Measurements from ENCODE around the gene DLG2. TPM values are rescaled to one million over a fixed set of nuclear protein-coding genes. Genes with fewer than 3 reads are reported as not detected.

DLG2 gene
- polyA plus RNA-seq, 3 donors: 0.24 to 0.39 TPM; not detected in 1

- Histone ChIP-seq H3K4me2 (replicated peaks; ENCODE audit: extremely low read depth, low read length, poor library complexity, severe bottlenecking) (no peak overlapping the region), H3K4me1 (ENCODE audit: control insufficient read depth in 1 of 2, insufficient read depth in 2 of 2, low read length in 2 of 2) (no peaks in the 10 kb centered on the region), H3K36me3 (replicated peaks in 1 of 2; ENCODE audit: control insufficient read depth in 1 of 2, insufficient read depth in 2 of 2, low read length in 2 of 2) (no peaks in the 10 kb centered on the region), H4K20me1 (ENCODE audit: insufficient read depth, low read length) (no peaks in the 10 kb centered on the region), H3K79me2 (ENCODE audit: insufficient read depth, low read length) (no peaks in the 10 kb centered on the region), H3K4me3 (replicated peaks in 1 of 3; ENCODE audit: low read depth in 2 of 3, low read length in 3 of 3) (no peak overlapping the region), H3K27me3 (ENCODE audit: control insufficient read depth in 2 of 2, insufficient read depth in 2 of 2, low read length in 2 of 2) (no peaks in the 10 kb centered on the region), H3K9ac (ENCODE audit: insufficient read depth, low read length, poor library complexity, severe bottlenecking) (no peak overlapping the region), H2AFZ (ENCODE audit: insufficient read depth, low read depth, low read length, poor library complexity, severe bottlenecking) (no peak overlapping the region), H3K27ac (ENCODE audit: low read depth in 1 of 2, low read length in 2 of 2) (no peak overlapping the region), H3K9me3 (replicated peaks in 1 of 2; ENCODE audit: control insufficient read depth in 1 of 2, insufficient read depth in 1 of 2, low read length in 2 of 2) (no peaks in the 10 kb centered on the region)
- WGBS (ENCODE audit: insufficient coverage): 86% methylated on average over 1 of the region's 2 CpGs
- no peaks in the 10 kb centered on the region for H3K4me1 Mint-ChIP-seq
- no peak overlapping the region for H3K27ac Mint-ChIP-seq
- H3K9me3 Mint-ChIP-seq: peaks cover 0 to 8% (median 4%) of the 10 kb centered on the region in 7 donors
- H3K4me3 Mint-ChIP-seq: no peak overlapping the region
- TF ChIP-seq CTCF (IDR thresholded peaks at IDR 0.05): no peak
- peaks cover 0 to 2% (median 0%) of the 10 kb centered on the region in 3 donors for H3K27me3 Mint-ChIP-seq (ENCODE audit: low read depth in 3 of 3)
- no peaks in the 10 kb centered on the region for H3K36me3 Mint-ChIP-seq
- intact Hi-C loops (cut with micrococcal nuclease): no loop called here
- DNase-seq: no peak
Observed at GRCh38 chr11:83697518-83697917, 1929.6 kb downstream of the DLG2 start.

GRCh38 chr11:83695046-83695445 is 1932.1 kb downstream of the DLG2 start:
- no peaks in the 10 kb centered on the region for H3K4me1 Mint-ChIP-seq
- 96% methylated on average over 3 of the region's 3 CpGs for WGBS (ENCODE audit: insufficient coverage)

More at GRCh38 chr11:83695046-83695445, 1932.1 kb downstream of the DLG2 start:
- no peaks in the 10 kb centered on the region for H3K36me3 Mint-ChIP-seq
- intact Hi-C loops (cut with micrococcal nuclease): no loop called here
- H3K27ac ChIP-seq (ENCODE audit: low read depth in 1 of 2, low read length in 2 of 2): no peak overlapping the region
- H4K20me1 ChIP-seq (ENCODE audit: insufficient read depth, low read length): no peaks in the 10 kb centered on the region
- H3K27me3 Mint-ChIP-seq (ENCODE audit: low read depth in 3 of 3): peaks cover 0 to 2% (median 0%) of the 10 kb centered on the region in 3 donors
- no peak overlapping the region for H3K4me2 ChIP-seq (replicated peaks; ENCODE audit: extremely low read depth, low read length, poor library complexity, severe bottlenecking)
- H3K4me3 Mint-ChIP-seq: no peak overlapping the region
- H3K27me3 ChIP-seq (ENCODE audit: control insufficient read depth in 2 of 2, insufficient read depth in 2 of 2, low read length in 2 of 2): no peaks in the 10 kb centered on the region
- H3K4me3 ChIP-seq (replicated peaks in 1 of 3; ENCODE audit: low read depth in 2 of 3, low read length in 3 of 3): no peak overlapping the region
- no peak overlapping the region for H3K27ac Mint-ChIP-seq
- no peaks in the 10 kb centered on the region for H3K4me1 ChIP-seq (ENCODE audit: control insufficient read depth in 1 of 2, insufficient read depth in 2 of 2, low read length in 2 of 2)
- H3K36me3 ChIP-seq (replicated peaks in 1 of 2; ENCODE audit: control insufficient read depth in 1 of 2, insufficient read depth in 2 of 2, low read length in 2 of 2): no peaks in the 10 kb centered on the region
- no peaks in the 10 kb centered on the region for H3K79me2 ChIP-seq (ENCODE audit: insufficient read depth, low read length)
- no peak for DNase-seq
- no peak overlapping the region for H3K9ac ChIP-seq (ENCODE audit: insufficient read depth, low read length, poor library complexity, severe bottlenecking)
- H3K9me3 Mint-ChIP-seq: peaks cover 0 to 8% (median 4%) of the 10 kb centered on the region in 7 donors
- no peak overlapping the region for H2AFZ ChIP-seq (ENCODE audit: insufficient read depth, low read depth, low read length, poor library complexity, severe bottlenecking)
- no peak for TF ChIP-seq CTCF (IDR thresholded peaks at IDR 0.05)
- H3K9me3 ChIP-seq (replicated peaks in 1 of 2; ENCODE audit: control insufficient read depth in 1 of 2, insufficient read depth in 1 of 2, low read length in 2 of 2): no peaks in the 10 kb centered on the region

Data from CD14-positive monocyte (primary cell).